Measurements from ENCODE around the gene RFX1. TPM values are rescaled to one million over a fixed set of nuclear protein-coding genes. Genes with fewer than 3 reads are reported as not detected.

RFX1 gene
- total RNA-seq, 2 experiments from 2014 or later = 4.4 to 17.4 TPM

DNA sequence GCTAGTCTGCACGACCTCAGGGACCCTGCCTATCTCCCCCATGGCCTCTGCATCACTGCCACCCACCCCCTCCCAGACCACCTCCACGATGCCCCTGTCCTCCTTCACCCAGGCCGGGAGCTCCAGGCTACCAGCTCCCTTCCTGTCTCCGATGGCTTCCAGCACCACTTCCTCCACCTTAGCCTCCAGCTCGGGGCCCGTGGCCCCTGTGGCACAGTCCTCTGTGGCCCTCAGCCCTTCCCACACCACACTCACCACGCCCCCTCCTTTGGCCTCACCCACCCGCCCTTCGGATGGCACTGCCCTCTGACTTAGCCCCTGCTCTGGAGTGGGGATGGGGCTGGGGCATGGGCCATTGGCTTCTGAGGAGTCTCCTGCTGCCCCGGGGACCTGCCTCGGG lies 48.6 kb upstream of the RFX1 start:
- H3K79me2 ChIP-seq (ENCODE audit: insufficient read depth, low read depth, low read length) = no peaks in the 10 kb centered on the region
- H3K4me1 ChIP-seq (ENCODE audit: insufficient read depth, low read length, poor library complexity, severe bottlenecking) = peaks cover 2% of the 10 kb centered on the region
- H3K36me3 ChIP-seq (ENCODE audit: insufficient read depth, low read length) = no peaks in the 10 kb centered on the region
- intact Hi-C loops (cut with micrococcal nuclease; ENCODE audit: unreplicated experiment) = no loop called here
- CTCF ChIA-PET (ENCODE audit: unreplicated experiment) = no interaction called here
- no peak overlapping the region for H3K4me3 ChIP-seq (ENCODE audit: low read depth, low read length, poor library complexity, severe bottlenecking)
- BruUV-seq (replicated peaks) = no TSS peak
- no peaks in the 10 kb centered on the region for H3K9me3 ChIP-seq (ENCODE audit: low read length)
- POLR2A ChIA-PET = no interaction called here
- H3K4me2 ChIP-seq (ENCODE audit: low read length) = no peak overlapping the region
- no peaks in the 10 kb centered on the region for H3K9me2 ChIP-seq (ENCODE audit: insufficient read depth, low read length)
- H3K27ac ChIP-seq (ENCODE audit: low read depth, low read length, poor library complexity, severe bottlenecking) = no peak overlapping the region
- H2AFZ ChIP-seq (ENCODE audit: low read length) = no peak overlapping the region
- H4K20me1 ChIP-seq (ENCODE audit: insufficient read depth, low read length) = no peaks in the 10 kb centered on the region
- TF ChIP-seq EZH2phosphoT487 (IDR thresholded peaks at IDR 0.05; ENCODE audit: borderline replicate concordance, low read depth, low read length) = no peak
- TF ChIP-seq CTCF (conservative IDR thresholded peaks at IDR 0.05; ENCODE audit: low read length) = no peak
- DNase-seq (ENCODE audit: low spot score) = no peak

DNA sequence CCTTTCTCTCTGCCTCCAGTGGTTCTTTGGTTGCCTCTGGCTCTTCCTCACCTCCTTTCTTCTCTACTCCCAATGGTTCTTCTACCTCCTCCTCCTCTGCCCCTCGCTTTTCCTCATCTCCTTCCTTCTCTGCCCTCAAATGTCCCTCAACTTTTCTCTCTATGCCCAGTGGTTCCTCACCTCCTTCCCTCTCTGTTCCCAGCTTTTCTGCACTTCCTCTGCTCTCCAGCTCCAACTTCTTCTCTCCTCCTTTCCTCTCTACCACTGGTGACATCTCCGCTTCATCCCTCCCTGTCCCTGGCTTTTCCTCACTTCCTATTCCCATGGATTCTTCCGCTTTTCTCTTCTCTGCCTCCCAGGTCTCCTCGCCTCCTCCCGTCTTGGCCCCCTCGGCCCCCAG lies 48.0 kb upstream of the RFX1 start:
- Histone ChIP-seq H3K9me2 (ENCODE audit: insufficient read depth, low read length) (no peaks in the 10 kb centered on the region), H2AFZ (ENCODE audit: low read length) (no peak overlapping the region), H3K4me3 (ENCODE audit: low read depth, low read length, poor library complexity, severe bottlenecking) (no peak overlapping the region), H3K4me2 (ENCODE audit: low read length) (no peak overlapping the region), H3K27ac (ENCODE audit: low read depth, low read length, poor library complexity, severe bottlenecking) (no peak overlapping the region), H3K79me2 (ENCODE audit: insufficient read depth, low read depth, low read length) (no peaks in the 10 kb centered on the region), H3K9me3 (ENCODE audit: low read length) (no peaks in the 10 kb centered on the region), H3K4me1 (ENCODE audit: insufficient read depth, low read length, poor library complexity, severe bottlenecking) (no peaks in the 10 kb centered on the region), H4K20me1 (ENCODE audit: insufficient read depth, low read length) (no peaks in the 10 kb centered on the region), H3K36me3 (ENCODE audit: insufficient read depth, low read length) (no peaks in the 10 kb centered on the region)
- no TSS peak for BruUV-seq (replicated peaks)
- TF ChIP-seq CTCF (conservative IDR thresholded peaks at IDR 0.05; ENCODE audit: low read length) (no peak), EZH2phosphoT487 (IDR thresholded peaks at IDR 0.05; ENCODE audit: borderline replicate concordance, low read depth, low read length) (no peak)
- intact Hi-C loops (cut with micrococcal nuclease; ENCODE audit: unreplicated experiment) = no loop called here
- POLR2A ChIA-PET = no interaction called here
- no peak for DNase-seq (ENCODE audit: low spot score)
- CTCF ChIA-PET (ENCODE audit: unreplicated experiment) = no interaction called here

DNA sequence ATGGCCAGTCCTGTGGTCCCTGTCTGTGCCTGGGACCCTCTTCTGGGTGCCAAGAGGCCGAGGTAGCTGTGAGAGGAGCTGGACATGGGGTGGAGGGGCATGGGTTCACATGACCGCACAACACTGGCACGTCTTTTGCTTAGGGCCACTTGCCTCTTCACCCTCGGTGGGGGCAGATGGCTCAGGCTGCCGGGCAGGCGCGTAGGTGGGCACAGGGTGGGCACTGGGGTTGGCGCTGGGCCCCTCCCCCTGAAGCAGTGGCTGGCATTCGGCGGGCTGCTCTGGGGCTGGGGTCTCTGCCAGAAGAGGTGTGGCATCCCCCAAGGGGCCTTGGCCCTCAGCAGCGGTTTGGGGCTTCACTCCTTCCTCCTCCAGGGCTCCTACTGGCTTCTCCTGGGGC lies 47.4 kb upstream of the RFX1 start:
- no peaks in the 10 kb centered on the region for H3K9me2 ChIP-seq (ENCODE audit: insufficient read depth, low read length)
- no peak overlapping the region for H3K4me3 ChIP-seq (ENCODE audit: low read depth, low read length, poor library complexity, severe bottlenecking)
- POLR2A ChIA-PET = no interaction called here
- BruUV-seq (replicated peaks) = no TSS peak
- TF ChIP-seq CTCF (conservative IDR thresholded peaks at IDR 0.05; ENCODE audit: low read length) (no peak), EZH2phosphoT487 (IDR thresholded peaks at IDR 0.05; ENCODE audit: borderline replicate concordance, low read depth, low read length) (no peak)
- H3K79me2 ChIP-seq (ENCODE audit: insufficient read depth, low read depth, low read length) = no peaks in the 10 kb centered on the region
- H4K20me1 ChIP-seq (ENCODE audit: insufficient read depth, low read length) = no peaks in the 10 kb centered on the region
- CTCF ChIA-PET (ENCODE audit: unreplicated experiment) = no interaction called here
- H3K36me3 ChIP-seq (ENCODE audit: insufficient read depth, low read length) = peaks cover 6% of the 10 kb centered on the region
- H2AFZ ChIP-seq (ENCODE audit: low read length) = no peak overlapping the region
- no peak for DNase-seq (ENCODE audit: low spot score)
- no peak overlapping the region for H3K4me2 ChIP-seq (ENCODE audit: low read length)
- no peaks in the 10 kb centered on the region for H3K9me3 ChIP-seq (ENCODE audit: low read length)
- intact Hi-C loops (cut with micrococcal nuclease; ENCODE audit: unreplicated experiment) = no loop called here
- H3K27ac ChIP-seq (ENCODE audit: low read depth, low read length, poor library complexity, severe bottlenecking) = no peak overlapping the region
- no peaks in the 10 kb centered on the region for H3K4me1 ChIP-seq (ENCODE audit: insufficient read depth, low read length, poor library complexity, severe bottlenecking)

Measured in OCI-LY7 (cell line).